Loucy (cell line): ENCODE measurements around the gene GBA2.

Experiments
- H2AFZ ChIP-seq: fragments of 200-600 bp; sonication (generic); 2 replicates; pipeline ENCODE4 v1.6.0; 2016; ENCODE audit warnings: antibody characterized with exemption, mild to moderate bottlenecking, low read length, moderate library complexity
- H3F3A ChIP-seq: fragments of 200-600 bp; 2 replicates; pipeline ENCODE4 v1.6.0; 2016; ENCODE audit warnings: antibody characterized with exemption, low read depth, mild to moderate bottlenecking
- H3K27me3 ChIP-seq: fragments of 200-600 bp; sonication (generic); 2 replicates; pipeline ENCODE4 v1.6.1; 2014; ENCODE audit warnings: low read length, mild to moderate bottlenecking; ENCODE audit not compliant: insufficient read depth, poor library complexity, severe bottlenecking
- H3K36me3 ChIP-seq: fragments of 200-600 bp; sonication (generic); 2 replicates; pipeline ENCODE4 v1.6.1; 2016; ENCODE audit warnings: low read length; ENCODE audit not compliant: insufficient read depth
- H3K4me1 ChIP-seq: fragments of 200-600 bp; sonication (generic); 2 replicates; pipeline ENCODE4 v1.5.1; 2014; ENCODE audit warnings: low read length, mild to moderate bottlenecking; ENCODE audit not compliant: insufficient read depth, poor library complexity, severe bottlenecking
- H3K4me2 ChIP-seq: fragments of 200-600 bp; sonication (generic); 2 replicates; pipeline ENCODE4 v1.6.0; 2014; ENCODE audit warnings: antibody characterized with exemption, low read length, low read depth, mild to moderate bottlenecking; ENCODE audit not compliant: poor library complexity, severe bottlenecking
- H3K4me3 ChIP-seq: fragments of 200-600 bp; sonication (generic); 2 replicates; pipeline ENCODE4 v1.5.1; 2014; ENCODE audit warnings: low read length, mild to moderate bottlenecking, mixed read lengths; ENCODE audit not compliant: poor library complexity, severe bottlenecking
- H3K79me2 ChIP-seq: fragments of 200-600 bp; sonication (generic); 2 replicates; pipeline ENCODE4 v1.6.1; 2014; ENCODE audit warnings: low read length; ENCODE audit not compliant: insufficient read depth
- H3K9ac ChIP-seq: fragments of 200-600 bp; sonication (generic); 2 replicates; pipeline ENCODE4 v1.6.0; 2014; ENCODE audit warnings: mild to moderate bottlenecking, low read depth, low read length, moderate library complexity; ENCODE audit not compliant: poor library complexity, severe bottlenecking
- H3K9me2 ChIP-seq: fragments of 200-600 bp; sonication (generic); replicated peaks from 2 replicates; pipeline ENCODE4 v1.6.1; 2016; ENCODE audit warnings: low read depth, low read length, mixed read lengths
- H3K9me3 ChIP-seq: fragments of 200-600 bp; sonication (generic); 2 replicates; pipeline ENCODE4 v1.6.1; 2014; ENCODE audit warnings: mild to moderate bottlenecking, antibody characterized with exemption, low read length, low read depth; ENCODE audit not compliant: insufficient read depth
- H4K20me1 ChIP-seq: fragments of 200-600 bp; sonication (generic); 2 replicates; pipeline ENCODE4 v1.6.0; 2014; ENCODE audit warnings: antibody characterized with exemption, low read length, mild to moderate bottlenecking; ENCODE audit not compliant: insufficient read depth, poor library complexity, severe bottlenecking
- CTCF ChIP-seq: fragments of 200-600 bp; sonication (generic); conservative IDR thresholded peaks from 2 replicates; pipeline ENCODE4 v1.5.1; 2014; ENCODE audit warnings: mild to moderate bottlenecking, antibody characterized with exemption, low read length
- EZH2phosphoT487 ChIP-seq: fragments of 200-600 bp; IDR thresholded peaks from 2 replicates; pipeline ENCODE4 v1.6.1; 2018; ENCODE audit warnings: antibody characterized with exemption, mild to moderate bottlenecking, moderate library complexity, borderline replicate concordance

The GBA2 gene

DNA sequence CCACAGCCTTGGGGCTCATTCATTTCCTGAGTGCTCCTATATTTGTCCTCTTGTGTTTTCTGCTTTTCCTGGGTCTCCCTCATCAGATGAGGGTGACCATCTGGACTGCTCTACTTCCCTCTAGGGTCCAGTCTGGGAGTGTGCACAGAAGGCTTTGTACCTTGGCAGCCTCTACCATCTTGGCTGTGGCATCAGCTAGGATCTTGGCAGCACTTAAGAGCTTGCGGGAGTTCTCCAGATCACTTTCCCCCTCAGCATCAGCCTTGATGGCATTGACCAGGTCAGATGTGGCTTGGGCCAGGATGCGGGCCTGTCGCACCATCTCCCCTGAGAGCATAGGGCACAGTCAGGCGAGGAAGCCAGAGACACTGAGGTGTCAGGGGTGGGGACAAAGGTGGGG lies 32.8 kb downstream of the GBA2 start:
- Histone ChIP-seq H2AFZ (no peak overlapping the region), H3F3A (no peaks in the 10 kb centered on the region), H3K9ac (no peak overlapping the region), H3K4me2 (no peak overlapping the region), H3K27me3 (no peaks in the 10 kb centered on the region), H3K9me2 (no peaks in the 10 kb centered on the region), H3K79me2 (no peaks in the 10 kb centered on the region), H3K4me1 (no peaks in the 10 kb centered on the region), H4K20me1 (no peaks in the 10 kb centered on the region), H3K4me3 (no peak overlapping the region), H3K36me3 (peaks cover 96% of the 10 kb centered on the region; the same call in 1 of the 2 replicates), H3K9me3 (no peaks in the 10 kb centered on the region)
- TF ChIP-seq EZH2phosphoT487 (no peak), CTCF (peak; percentile 18; the same call in 1 of the 2 replicates)

GRCh38 chr9:35714579-35715252 lies 34.3 kb downstream of the GBA2 start:
- Histone ChIP-seq H4K20me1 (no peaks in the 10 kb centered on the region), H3K9me2 (no peaks in the 10 kb centered on the region), H3K4me2 (no peak overlapping the region), H3K9ac (no peak overlapping the region), H3K27me3 (no peaks in the 10 kb centered on the region), H3K36me3 (peaks cover 94% of the 10 kb centered on the region; the same call in 1 of the 2 replicates), H3K4me3 (no peak overlapping the region), H3K4me1 (no peaks in the 10 kb centered on the region), H3K9me3 (no peaks in the 10 kb centered on the region), H2AFZ (no peak overlapping the region), H3K79me2 (no peaks in the 10 kb centered on the region), H3F3A (no peaks in the 10 kb centered on the region)
- TF ChIP-seq CTCF (no peak), EZH2phosphoT487 (no peak)

DNA sequence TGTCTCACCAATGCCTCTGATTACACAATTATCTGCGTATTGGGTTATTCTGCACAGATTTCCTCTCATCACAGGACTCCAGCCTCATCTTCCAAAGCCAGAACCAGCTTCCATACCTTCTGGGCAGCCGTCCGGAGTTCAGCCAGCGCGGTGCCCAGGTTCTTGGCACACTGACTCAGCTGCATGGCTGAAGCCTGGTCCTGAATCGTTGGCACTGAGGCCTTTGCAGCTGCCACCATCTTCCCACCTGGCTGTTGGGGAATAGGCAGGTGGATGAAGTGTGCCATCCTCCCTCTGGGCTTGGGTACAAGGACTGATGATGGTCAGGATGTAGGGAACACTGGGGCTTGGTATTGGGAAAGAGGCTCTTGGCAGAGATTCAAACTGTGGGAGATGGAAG lies 34.9 kb downstream of the GBA2 start:
- Histone ChIP-seq H2AFZ (no peak overlapping the region), H3K9me2 (no peaks in the 10 kb centered on the region), H3K9me3 (no peaks in the 10 kb centered on the region), H3K79me2 (no peaks in the 10 kb centered on the region), H3K9ac (no peak overlapping the region), H3F3A (no peaks in the 10 kb centered on the region), H3K27me3 (no peaks in the 10 kb centered on the region), H3K36me3 (peaks cover 92% of the 10 kb centered on the region; the same call in 1 of the 2 replicates), H3K4me3 (no peak overlapping the region), H4K20me1 (no peaks in the 10 kb centered on the region), H3K4me2 (no peak overlapping the region), H3K4me1 (no peaks in the 10 kb centered on the region)
- TF ChIP-seq EZH2phosphoT487 (no peak), CTCF (no peak)
